ENCODE data around the gene PGAP6.
"Not testable (repeated sequence)": the region's sequence is repeated elsewhere in the genome, so short reads cannot be mapped to it uniquely, and the experiment has no call there.

Gene PGAP6

GRCh38 chr16:379183-379960 lies 2.4 kb downstream of the PGAP6 start:
- no peak for DNase-seq (ENCODE audit: low spot score)

- no peak for DNase-seq (ENCODE audit: low spot score)
Measured at GRCh38 chr16:378821-379182, 3.0 kb downstream of the PGAP6 start.

- not testable (repeated sequence) for DNase-seq (ENCODE audit: low spot score)
Measured at GRCh38 chr16:378113-378820, 3.5 kb downstream of the PGAP6 start.

GRCh38 chr16:377419-377951 lies 4.3 kb downstream of the PGAP6 start:
- no peak for DNase-seq (ENCODE audit: low spot score)

GRCh38 chr16:376817-377418 lies 4.9 kb downstream of the PGAP6 start:
- no peak for DNase-seq (ENCODE audit: low spot score)

GRCh38 chr16:375927-376816 lies 5.6 kb downstream of the PGAP6 start:
- no peak for DNase-seq (ENCODE audit: low spot score)

- DNase-seq (ENCODE audit: low spot score): no peak
Measured at GRCh38 chr16:375212-375611, 6.6 kb downstream of the PGAP6 start.

- no peak for DNase-seq (ENCODE audit: low spot score)
Measured at GRCh38 chr16:374616-374926, 7.2 kb downstream of the PGAP6 start.

GRCh38 chr16:373848-374615 lies 7.7 kb downstream of the PGAP6 start:
- no peak for DNase-seq (ENCODE audit: low spot score)

- no peak for DNase-seq (ENCODE audit: low spot score)
Measured at GRCh38 chr16:373020-373598, 8.7 kb downstream of the PGAP6 start.

- no peak for DNase-seq (ENCODE audit: low spot score)
Measured at GRCh38 chr16:372302-372983, 9.3 kb downstream of the PGAP6 start.

GRCh38 chr16:371515-372301 lies 10.1 kb downstream of the PGAP6 start:
- DNase-seq (ENCODE audit: low spot score): no peak

GRCh38 chr16:370979-371514 lies 10.7 kb downstream of the PGAP6 start:
- no peak for DNase-seq (ENCODE audit: low spot score)

- peak; percentile 93 for DNase-seq (ENCODE audit: low spot score)
Measured at GRCh38 chr16:370443-370842, 11.3 kb downstream of the PGAP6 start, which contains the start of gene MRPL28. MRPL28 (minus strand) TSS chr16:370538; CDS start chr16:370218, 320 bp downstream.

- no peak for DNase-seq (ENCODE audit: low spot score)
Measured at GRCh38 chr16:369866-370436, 11.8 kb downstream of the PGAP6 start.

GRCh38 chr16:369275-369865 lies 12.4 kb downstream of the PGAP6 start:
- no peak for DNase-seq (ENCODE audit: low spot score)

GRCh38 chr16:368388-369158 lies 13.2 kb downstream of the PGAP6 start:
- no peak for DNase-seq (ENCODE audit: low spot score)
